Osteocyte (in vitro differentiated cells): ENCODE data around the gene ING5. TPM values are rescaled to one million over a fixed set of nuclear protein-coding genes. Genes with fewer than 3 reads are reported as not detected.

Experiments
- DNase-seq: peaks from one replicate; pipeline ENCODE4 v3.0.0; 2021; ENCODE audit warnings: mixed read lengths; ENCODE audit not compliant: unreplicated experiment; ENCODE audit errors: extremely low spot score
- H3K27ac Mint-ChIP-seq: one replicate; pipeline ENCODE4 v1.8.0; 2021; ENCODE audit warnings: mild to moderate bottlenecking, mixed read lengths; ENCODE audit not compliant: unreplicated experiment
- H3K27me3 Mint-ChIP-seq: one replicate; pipeline ENCODE4 v1.8.0; 2021; ENCODE audit warnings: mixed read lengths; ENCODE audit not compliant: unreplicated experiment
- H3K36me3 Mint-ChIP-seq: one replicate; pipeline ENCODE4 v1.8.0; 2021; ENCODE audit warnings: mixed read lengths; ENCODE audit not compliant: unreplicated experiment
- H3K4me1 Mint-ChIP-seq: one replicate; pipeline ENCODE4 v1.8.0; 2021; ENCODE audit warnings: mixed read lengths; ENCODE audit not compliant: unreplicated experiment
- H3K4me3 Mint-ChIP-seq: one replicate; pipeline ENCODE4 v1.8.0; 2021; ENCODE audit warnings: mild to moderate bottlenecking, moderate library complexity, mixed read lengths; ENCODE audit not compliant: unreplicated experiment
- H3K9me3 Mint-ChIP-seq: one replicate; pipeline ENCODE4 v1.8.0; 2021; ENCODE audit warnings: mixed read lengths; ENCODE audit not compliant: unreplicated experiment
- CTCF ChIP-seq: fragments of 200-600 bp; sonication (generic); IDR thresholded peaks from 2 replicates; pipeline ENCODE4 v1.5.0; 2021; ENCODE audit warnings: antibody characterized with exemption, mild to moderate bottlenecking, moderate library complexity
- total RNA-seq: library from RNA; stranded (reverse); gene quantifications from 2 replicates; pipeline ENCODE4 v1.2.1, GENCODE V29; 2021

Gene ING5
- total RNA-seq, 1 donor from 2014 or later = 32.0 TPM

- DNase-seq = peak; percentile 83
- TF ChIP-seq CTCF = no peak
- Mint-ChIP-seq H3K36me3 (no peaks in the 10 kb centered on the region), H3K27me3 (no peaks in the 10 kb centered on the region), H3K9me3 (no peaks in the 10 kb centered on the region), H3K27ac (no peak overlapping the region), H3K4me1 (peaks cover 7% of the 10 kb centered on the region), H3K4me3 (no peak overlapping the region)
Measured at GRCh38 chr2:241770936-241771285, 69.1 kb downstream of the ING5 start.

- peak; percentile 80 for DNase-seq
- no peak for TF ChIP-seq CTCF
- Mint-ChIP-seq H3K27ac (no peak overlapping the region), H3K9me3 (no peaks in the 10 kb centered on the region), H3K27me3 (no peaks in the 10 kb centered on the region), H3K4me3 (no peak overlapping the region), H3K4me1 (peaks cover 7% of the 10 kb centered on the region), H3K36me3 (no peaks in the 10 kb centered on the region)
Measured at GRCh38 chr2:241771286-241772062, 69.6 kb downstream of the ING5 start.

- Mint-ChIP-seq H3K36me3 (no peaks in the 10 kb centered on the region), H3K9me3 (no peaks in the 10 kb centered on the region), H3K4me1 (peaks cover 7% of the 10 kb centered on the region), H3K27ac (no peak overlapping the region), H3K27me3 (no peaks in the 10 kb centered on the region), H3K4me3 (no peak overlapping the region)
- no peak for DNase-seq
- TF ChIP-seq CTCF = no peak
Measured at GRCh38 chr2:241772063-241772499, 70.2 kb downstream of the ING5 start.

DNA sequence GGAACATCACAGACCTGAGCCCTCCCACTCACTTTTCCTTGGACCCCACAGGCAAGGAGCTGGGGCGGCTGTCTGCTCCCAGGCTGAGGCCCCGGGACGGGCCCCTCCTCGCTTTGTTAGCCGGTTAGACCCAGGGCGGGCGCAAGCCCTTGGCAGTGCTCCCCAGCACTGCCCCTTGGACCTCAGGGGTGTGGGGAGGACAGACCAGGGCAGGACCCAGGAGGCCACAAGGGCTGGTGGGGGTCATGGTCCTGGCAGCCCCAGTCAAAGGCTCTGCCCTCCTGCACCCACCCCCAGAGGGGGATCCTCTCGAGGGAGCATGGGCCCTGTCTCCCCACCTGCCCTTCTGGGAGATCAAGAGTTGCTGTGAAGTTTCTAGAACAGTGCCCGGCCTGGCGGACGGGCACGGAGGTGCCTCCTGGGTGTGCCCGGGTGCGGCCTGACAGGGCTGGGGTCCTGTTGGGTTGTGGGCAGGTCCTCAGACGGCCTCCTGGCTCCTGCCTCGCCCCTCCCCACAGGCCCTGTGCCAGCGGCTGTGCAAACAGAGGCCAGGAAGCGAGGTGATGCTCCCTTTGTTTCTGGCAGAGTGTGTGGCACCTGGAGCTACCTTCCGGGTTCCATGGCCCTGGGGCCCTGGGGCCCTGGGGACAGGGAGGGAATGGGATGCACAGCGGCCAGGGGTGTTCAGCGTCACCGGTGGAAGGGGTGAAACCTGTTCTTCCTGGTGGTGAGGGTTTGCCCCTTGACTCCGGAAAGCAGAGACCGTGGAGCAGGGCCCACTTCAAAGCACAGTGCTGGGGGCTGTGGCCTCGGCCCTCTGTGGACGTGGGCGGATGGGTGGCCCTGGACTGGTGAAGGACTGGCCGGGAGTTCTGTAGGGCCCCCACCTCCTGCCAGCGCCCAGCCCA lies 71.9 kb downstream of the ING5 start:
- Mint-ChIP-seq H3K27me3 (no peaks in the 10 kb centered on the region), H3K9me3 (no peaks in the 10 kb centered on the region), H3K36me3 (no peaks in the 10 kb centered on the region), H3K4me1 (peaks cover 7% of the 10 kb centered on the region), H3K27ac (no peak overlapping the region), H3K4me3 (no peak overlapping the region)
- no peak for TF ChIP-seq CTCF
- peak; percentile 84 for DNase-seq
